ENCODE results near the gene TMEM145.
A peak's percentile ranks its signal among the peaks of the same experiment; 100 is the strongest.
"Not testable (repeated sequence)": the region's sequence is repeated elsewhere in the genome, so short reads cannot be mapped to it uniquely, and the experiment has no call there.

TMEM145 gene

DNA sequence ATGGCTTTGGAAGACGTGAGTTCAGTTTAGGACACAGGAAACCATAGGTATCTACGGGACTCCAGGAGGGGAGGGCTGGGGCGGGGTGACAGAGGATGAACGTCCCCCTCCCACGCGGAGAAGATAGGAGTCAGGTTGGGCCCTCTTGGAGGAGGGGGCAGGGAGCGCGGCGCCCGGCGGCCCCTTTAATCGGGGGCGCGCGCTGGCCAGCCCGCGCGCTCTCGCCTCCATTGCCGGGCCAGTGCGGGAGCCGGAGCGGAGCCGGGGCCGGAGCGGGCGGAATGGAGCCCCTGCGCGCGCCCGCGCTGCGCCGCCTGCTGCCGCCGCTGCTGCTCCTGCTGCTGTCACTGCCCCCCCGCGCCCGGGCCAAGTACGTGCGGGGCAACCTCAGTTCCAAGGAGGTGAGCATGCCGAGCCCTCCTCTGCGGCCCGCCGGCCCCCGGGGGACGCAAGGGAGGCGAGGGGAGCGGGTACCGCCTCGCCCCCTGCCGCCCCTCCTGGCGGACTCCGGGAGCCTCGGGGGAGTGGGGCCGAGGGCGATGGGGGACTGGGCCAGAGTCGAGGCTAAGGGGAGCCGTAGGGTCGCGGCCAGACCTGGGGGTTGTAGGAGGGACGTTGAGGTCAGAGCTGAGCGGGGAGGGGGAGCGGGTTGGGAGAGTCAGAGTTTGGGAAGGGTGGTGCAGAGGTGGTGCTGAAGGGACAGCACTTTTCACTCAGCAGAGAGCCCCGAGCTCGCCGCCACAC, at the start of gene TMEM145:
TSS of gene TMEM145 (plus strand) at position 214 of the 744 bp plus-strand sequence. CDS start at position 282, 68 bp downstream.
- no peak for TF ChIP-seq CTCF (IDR thresholded peaks at IDR 0.05; ENCODE audit: low read depth, low read length)
- peak within 1 kb of the TSS; percentile 48 for H3K4me3 ChIP-seq (ENCODE audit: low read depth, low read length)

- H3K4me3 ChIP-seq (ENCODE audit: low read depth, low read length), result not testable (repeated sequence)
Observed at GRCh38 chr19:42266105-42266504, 47.0 kb upstream of the TMEM145 start.

DNA sequence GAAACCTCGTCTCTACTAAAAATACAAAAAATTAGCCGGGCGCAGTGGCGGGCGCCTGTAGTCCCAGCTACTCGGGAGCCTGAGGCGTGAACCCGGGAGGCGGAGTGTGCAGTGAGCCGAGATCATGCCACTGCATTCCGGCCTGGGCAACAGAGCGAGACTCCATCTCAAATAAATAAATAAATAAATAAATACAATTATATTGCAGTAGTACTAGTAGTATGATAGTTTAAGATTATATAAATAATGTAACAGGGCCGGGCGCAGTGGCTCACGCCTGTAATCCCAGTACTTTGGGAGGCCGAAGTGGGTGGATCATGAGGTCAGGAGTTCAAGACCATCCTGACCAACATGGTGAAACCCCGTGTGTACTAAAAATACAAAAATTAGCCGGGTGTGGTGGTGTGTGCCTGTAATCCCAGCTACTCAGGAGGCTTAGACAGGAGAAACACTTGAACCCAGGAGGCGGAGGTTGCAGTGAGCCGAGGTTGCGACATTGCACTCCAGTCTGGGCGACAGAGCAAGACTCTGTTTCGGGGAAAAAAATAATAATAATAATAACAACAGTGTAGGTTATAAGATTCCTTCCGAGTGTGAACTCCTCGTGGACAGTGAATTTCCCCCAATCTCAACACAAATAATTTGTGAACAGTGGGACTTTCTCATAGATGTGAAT, 46.0 kb upstream of the TMEM145 start:
- not testable (repeated sequence) for H3K4me3 ChIP-seq (ENCODE audit: low read depth, low read length)

DNA sequence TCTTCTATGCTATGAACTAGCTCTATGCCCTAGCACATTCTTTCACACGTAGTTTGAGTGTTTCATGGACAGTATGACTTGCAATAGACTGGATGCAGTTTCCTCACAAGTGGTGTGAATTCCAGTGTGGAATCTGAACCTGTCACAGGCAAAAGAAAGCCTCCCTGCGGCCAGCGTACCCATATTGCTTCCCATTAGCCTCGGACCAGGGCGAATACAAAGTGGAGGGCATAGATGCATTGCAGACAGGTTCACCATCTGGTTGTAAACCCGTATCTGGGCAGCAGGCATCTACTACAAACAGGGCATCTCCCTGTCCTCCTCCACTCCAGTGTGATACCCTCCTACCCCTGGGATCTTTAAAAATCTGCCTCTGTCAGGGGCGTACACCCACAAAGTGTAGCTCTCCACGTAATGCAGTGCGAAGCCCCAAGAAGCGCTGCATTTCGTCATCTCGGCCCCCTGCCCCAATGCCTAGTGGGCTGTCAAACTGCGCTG, 45.4 kb upstream of the TMEM145 start:
- peak overlapping the region; percentile 86 for H3K4me3 ChIP-seq (ENCODE audit: low read depth, low read length)
- no peak for TF ChIP-seq CTCF (IDR thresholded peaks at IDR 0.05; ENCODE audit: low read depth, low read length)

- H3K4me3 ChIP-seq (ENCODE audit: low read depth, low read length), result peak overlapping the region; percentile 86
- no peak for TF ChIP-seq CTCF (IDR thresholded peaks at IDR 0.05; ENCODE audit: low read depth, low read length)
Observed at GRCh38 chr19:42268142-42268703, 44.9 kb upstream of the TMEM145 start.

GRCh38 chr19:42268704-42269477, 44.2 kb upstream of the TMEM145 start, which contains the start of gene CIC:
Gene CIC (plus strand): TSS chr19:42269252. CDS start chr19:42271784, 2,532 bp downstream.
- TF ChIP-seq CTCF (IDR thresholded peaks at IDR 0.05; ENCODE audit: low read depth, low read length), result no peak
- H3K4me3 ChIP-seq (ENCODE audit: low read depth, low read length), result peak within 1 kb of the TSS; percentile 86

DNA sequence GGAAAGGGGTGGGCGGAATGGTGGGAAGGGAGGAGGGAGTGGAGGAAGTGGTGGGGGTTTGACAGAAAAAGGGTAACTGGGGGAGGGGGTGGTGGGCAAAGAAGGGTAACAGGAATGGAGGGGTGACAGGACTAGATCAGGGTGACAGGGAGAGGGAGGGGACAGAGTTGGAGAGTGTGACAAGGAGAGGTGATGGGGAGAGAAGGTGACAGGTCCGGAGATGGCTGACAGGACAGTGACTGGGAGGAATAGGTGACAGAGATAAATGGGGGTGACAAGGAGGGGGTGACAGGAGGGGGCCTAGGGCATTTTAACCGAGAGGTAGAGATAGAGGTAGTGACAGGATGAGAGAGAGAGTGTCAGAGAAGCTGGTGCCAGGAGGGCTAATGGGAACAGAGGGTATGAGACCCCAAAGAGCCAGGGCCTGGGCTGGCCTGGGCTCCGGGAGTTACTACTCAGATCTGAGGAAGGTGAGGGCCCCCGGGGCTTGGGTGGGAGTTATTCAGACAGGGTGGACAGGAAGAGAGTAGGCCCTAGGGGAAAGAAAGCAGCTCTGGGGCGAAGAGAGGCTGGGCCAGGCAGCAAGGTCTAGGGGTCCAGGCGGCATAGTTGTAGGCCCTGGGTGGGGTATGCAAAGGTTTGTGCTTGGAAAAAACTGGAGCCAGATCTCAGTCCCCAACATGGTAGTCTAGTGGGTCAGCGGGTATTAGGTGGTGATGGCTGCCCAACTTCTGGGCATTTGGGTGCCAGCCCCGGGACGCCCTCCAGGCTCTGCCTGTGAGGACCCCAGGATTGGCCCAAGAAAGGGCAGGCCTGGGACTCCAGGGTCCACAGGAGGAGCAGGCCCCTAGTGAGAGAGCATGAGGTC, 43.4 kb upstream of the TMEM145 start:
- H3K4me3 ChIP-seq (ENCODE audit: low read depth, low read length), result peak overlapping the region; percentile 69
- TF ChIP-seq CTCF (IDR thresholded peaks at IDR 0.05; ENCODE audit: low read depth, low read length), result no peak
